A549 treated with RU486 at 1 μM for 4 hours (cell line): Measurements from ENCODE around the gene FABP1. TPM values are rescaled to one million over a fixed set of nuclear protein-coding genes. Genes with fewer than 3 reads are reported as not detected.

ENCODE experiments used
- total RNA-seq: library from RNA; stranded (reverse); fragments of 200-300 nt; extraction: Qiagen RNA extraction; gene quantifications from 5 replicates; pipeline ENCODE4 v1.2.3, GENCODE V29; 2022; ENCODE audit warnings: low read depth

Gene FABP1
- 0.74 TPM in 1 of 5 replicates, not detected in the others for total RNA-seq

GRCh38 chr2:88127888-88128653 is at the start of gene FABP1:
Gene FABP1, minus strand, starts transcription at chr2:88128062. Its CDS starts 45 bp downstream, at chr2:88128017.

Other genes starting within 250 kb of the FABP1 start
- not detected in 5 replicates for gene RNU2-63P, start 111.5 kb downstream of the FABP1 start, total RNA-seq
- 7.4 to 13.2 TPM (median 11.8 TPM) in 5 replicates for gene KRCC1, start 72.3 kb downstream of the FABP1 start, total RNA-seq
- gene SMYD1, start 60.2 kb downstream of the FABP1 start, total RNA-seq = not detected in 5 replicates
- gene THNSL2, start 42.3 kb upstream of the FABP1 start, total RNA-seq = not detected in 5 replicates